SK-N-SH (cell line): ENCODE data around the gene CCNG2. TPM values are rescaled to one million over a fixed set of nuclear protein-coding genes. Genes with fewer than 3 reads are reported as not detected.

Experiments
- CTCF ChIA-PET: fragments of 300-600, 350-600 bp; formaldehyde crosslinking; extraction: SDS; loops from one replicate; lab custom pipeline; 2021; lab: Yijun Ruan, JAX
- POLR2A ChIA-PET: fragments of 350-600 bp; sonication (Branson Sonifier 250); formaldehyde crosslinking; extraction: SDS; loops from one replicate; lab custom pipeline; 2020; ENCODE audit warnings: antibody characterized with exemption, inconsistent platforms; lab: Yijun Ruan, JAX
- DNase-seq: peaks from one replicate; pipeline ENCODE4 v3.0.0; 2012
- H2AFZ ChIP-seq: fragments of 200-600 bp; sonication (generic); 2 replicates; pipeline ENCODE4 v1.8.1; 2016; ENCODE audit warnings: antibody characterized with exemption, mild to moderate bottlenecking, low read depth
- H3F3A ChIP-seq: fragments of 200-600 bp; sonication (generic); replicated peaks from 2 replicates; pipeline ENCODE3; 2016; ENCODE audit warnings: antibody characterized with exemption, mild to moderate bottlenecking; ENCODE audit not compliant: insufficient read depth
- H3K27ac ChIP-seq, 2 experiments: fragments of 200-500 bp in 1 of 2; fragments of 200-600 bp in 1 of 2; sonication (Bioruptor generic) in 1 of 2; sonication (generic), shearing (Covaris generic) in 1 of 2; 2 replicates each; pipeline versions ENCODE4 v1.5.1 to v1.6.1; 2014 to 2016; ENCODE audit warnings: low read depth in 2 of 2, inconsistent platforms in 1 of 2, low read length in 1 of 2, mild to moderate bottlenecking in 1 of 2, mixed read lengths in 1 of 2
- H3K27me3 ChIP-seq: fragments of 200-600 bp; sonication (generic), shearing (Covaris generic); 2 replicates; pipeline ENCODE4 v1.6.1; 2016; ENCODE audit warnings: mixed run types; ENCODE audit not compliant: insufficient read depth
- H3K36me3 ChIP-seq, 2 experiments: fragments of 200-500 bp in 1 of 2; fragments of 200-600 bp in 1 of 2; sonication (Bioruptor generic) in 1 of 2; sonication (generic) in 1 of 2; replicated peaks in 1 of 2; 2 replicates each; pipeline versions ENCODE3 to v1.5.1; 2014 to 2016; ENCODE audit warnings: low read length in 1 of 2, mild to moderate bottlenecking in 1 of 2; ENCODE audit not compliant: insufficient read depth in 2 of 2, control insufficient read depth in 1 of 2
- H3K4me1 ChIP-seq, 2 experiments: fragments of 200-500 bp in 1 of 2; fragments of 200-600 bp in 1 of 2; sonication (Bioruptor generic) in 1 of 2; sonication (generic), shearing (Covaris generic) in 1 of 2; 2 replicates each; pipeline versions ENCODE4 v1.5.1 to v1.6.1; 2014 to 2016; ENCODE audit warnings: low read depth in 1 of 2, low read length in 1 of 2, mixed run types in 1 of 2; ENCODE audit not compliant: insufficient read depth in 2 of 2, control insufficient read depth in 1 of 2
- H3K4me2 ChIP-seq: fragments of 200-600 bp; sonication (generic), shearing (Covaris generic); 2 replicates; pipeline ENCODE4 v1.6.1; 2017; ENCODE audit warnings: mixed run types
- H3K4me3 ChIP-seq, 2 experiments: fragments of 200-500 bp in 1 of 2; fragments of 200-600 bp in 1 of 2; sonication (Bioruptor generic) in 1 of 2; sonication (generic), shearing (Covaris generic) in 1 of 2; 2 replicates each; pipeline versions ENCODE4 v1.5.1 to v1.8.1; 2014 to 2016; ENCODE audit warnings: low read depth in 2 of 2, inconsistent platforms in 1 of 2, low read length in 1 of 2, mild to moderate bottlenecking in 1 of 2, mixed read lengths in 1 of 2, moderate library complexity in 1 of 2
- H3K79me2 ChIP-seq: fragments of 200-600 bp; sonication (generic); 2 replicates; pipeline ENCODE4 v1.8.1; 2017; ENCODE audit warnings: mild to moderate bottlenecking; ENCODE audit not compliant: insufficient read depth
- H3K9ac ChIP-seq: fragments of 200-600 bp; sonication (generic); 2 replicates; pipeline ENCODE4 v1.6.1; 2017; ENCODE audit warnings: mixed run types
- H3K9me2 ChIP-seq: fragments of 200-600 bp; sonication (generic); 2 replicates; pipeline ENCODE4 v1.6.1; 2017; ENCODE audit warnings: mixed run types
- H3K9me3 ChIP-seq: fragments of 200-600 bp; sonication (generic); 2 replicates; pipeline ENCODE4 v1.6.1; 2017; ENCODE audit warnings: mixed run types, mild to moderate bottlenecking, moderate library complexity
- H4K20me1 ChIP-seq: fragments of 200-600 bp; sonication (generic); 2 replicates; pipeline ENCODE4 v1.6.1; 2017; ENCODE audit warnings: mild to moderate bottlenecking, mixed run types; ENCODE audit not compliant: insufficient read depth
- CTCF ChIP-seq: fragments of 200-600 bp; sonication (generic); IDR thresholded peaks from 2 replicates; pipeline ENCODE4 v1.6.1; 2017; ENCODE audit warnings: antibody characterized with exemption, mild to moderate bottlenecking, moderate library complexity
- ELF1 ChIP-seq: IDR thresholded peaks from 2 replicates; pipeline ENCODE4 v1.4.0; 2012
- EP300 ChIP-seq, 2 experiments: IDR thresholded peaks; 2 replicates each; pipeline versions ENCODE4 v1.4.0 to v1.6.1; 2012; ENCODE audit warnings: borderline replicate concordance in 1 of 2, low read depth in 1 of 2, low read length in 1 of 2
- FOXJ3 ChIP-seq: sonication (generic); formaldehyde crosslinking; IDR thresholded peaks from 2 replicates; pipeline ENCODE4 v1.5.1; 2020; ENCODE audit warnings: mild to moderate bottlenecking, missing genetic modification reagents
- GATA2 ChIP-seq: sonication (generic); formaldehyde crosslinking; IDR thresholded peaks from 2 replicates; pipeline ENCODE4 v1.5.0; 2020; ENCODE audit warnings: mild to moderate bottlenecking, missing genetic modification reagents
- MEF2A ChIP-seq: IDR thresholded peaks from 2 replicates; pipeline ENCODE4 v1.4.0; 2012; ENCODE audit warnings: low read depth, borderline replicate concordance
- MXI1 ChIP-seq: IDR thresholded peaks from 2 replicates; pipeline ENCODE4 v1.6.1; 2012; ENCODE audit warnings: mild to moderate bottlenecking, low read depth, low read length, improper control_type of control experiment
- NFIC ChIP-seq: IDR thresholded peaks from 2 replicates; pipeline ENCODE4 v1.4.0; 2012; ENCODE audit warnings: borderline replicate concordance
- POLR2AphosphoS5 ChIP-seq: IDR thresholded peaks from 2 replicates; pipeline ENCODE4 v1.6.1; 2012; ENCODE audit warnings: low read depth, low read length
- RAD21 ChIP-seq: IDR thresholded peaks from 2 replicates; pipeline ENCODE4 v1.6.1; 2012; ENCODE audit warnings: mild to moderate bottlenecking, low read length
- RCOR1 ChIP-seq: fragments of 150-350 bp; IDR thresholded peaks from 2 replicates; pipeline ENCODE4 v1.6.1; 2017; ENCODE audit warnings: antibody characterized with exemption, low read length
- RFX5 ChIP-seq: IDR thresholded peaks from 2 replicates; pipeline ENCODE4 v1.6.1; 2012; ENCODE audit warnings: mild to moderate bottlenecking, improper control_type of control experiment, low read length
- SMC3 ChIP-seq: IDR thresholded peaks from 2 replicates; pipeline ENCODE4 v1.6.1; 2012; ENCODE audit warnings: low read depth, low read length, improper control_type of control experiment
- USF1 ChIP-seq: IDR thresholded peaks from 2 replicates; pipeline ENCODE4 v1.4.0; 2012; ENCODE audit warnings: low read depth, borderline replicate concordance
- USF2 ChIP-seq: fragments of 150-350 bp; IDR thresholded peaks from 2 replicates; pipeline ENCODE4 v1.6.1; 2017; ENCODE audit warnings: antibody characterized with exemption, low read length, low read depth, borderline replicate concordance
- YY1 ChIP-seq: IDR thresholded peaks from 2 replicates; pipeline ENCODE4 v1.4.0; 2012; ENCODE audit warnings: low read depth, mild to moderate bottlenecking
- ZBTB33 ChIP-seq: IDR thresholded peaks from 2 replicates; pipeline ENCODE4 v1.4.0; 2012; ENCODE audit warnings: low read depth, borderline replicate concordance
- WGBS: methylation state at CpG from one replicate; pipeline ENCODE4 v1.1.6; 2017; ENCODE audit warnings: low lambda C conversion rate; 5-methylcytosine and 5-hydroxymethylcytosine counted together
- polyA plus RNA-seq, 3 experiments: library from polyadenylated mRNA; depleted of rRNA; stranded (reverse); fragments of >200 nt; gene quantifications; 2 replicates each; pipeline ENCODE4 v1.2.3, GENCODE V29; 2012
- TF ChIP-seq, protein P1 (sequence below): IDR thresholded peaks from 2 replicates; pipeline ENCODE4 v1.6.1; 2012; ENCODE audit warnings: mild to moderate bottlenecking, low read depth, low read length, moderate library complexity

The CCNG2 gene
- polyA plus RNA-seq, 1 of the 3 experiments (the other 2 are of a cell fraction), result 8.9 TPM

DNA sequence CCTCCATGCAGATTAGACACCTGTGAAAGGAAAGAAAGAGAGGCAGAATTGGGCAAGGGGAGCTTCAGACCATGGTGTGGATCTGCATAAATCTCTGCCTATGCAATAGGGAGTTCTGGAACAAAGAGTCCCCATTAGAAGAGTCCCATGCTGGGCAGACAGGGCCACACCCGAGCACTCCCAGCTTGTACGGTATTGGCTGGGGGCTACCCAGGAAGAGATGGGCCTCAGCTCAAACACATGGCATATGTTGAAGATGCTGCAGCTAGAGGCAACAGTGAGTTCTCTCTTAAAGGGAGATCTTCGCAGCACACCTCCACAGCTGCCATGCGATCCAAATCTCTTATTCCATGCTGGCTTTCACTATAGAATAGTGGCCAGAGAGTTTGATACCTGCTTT, 24.7 kb downstream of the CCNG2 start:
- ChIA-PET CTCF (interaction anchor here (0.8 to 1.1 kb wide), 2 partner anchors 22 to 135 kb away, joined by 3 read pairs; no protein-coding TSS in a partner anchor), POLR2A (no interaction called here)
- TF ChIP-seq ELF1 (no peak), EP300 (IDR thresholded peaks at IDR 0.05; ENCODE audit: borderline replicate concordance in 1 of 2, low read depth in 1 of 2, low read length in 1 of 2) (no peak)

DNA sequence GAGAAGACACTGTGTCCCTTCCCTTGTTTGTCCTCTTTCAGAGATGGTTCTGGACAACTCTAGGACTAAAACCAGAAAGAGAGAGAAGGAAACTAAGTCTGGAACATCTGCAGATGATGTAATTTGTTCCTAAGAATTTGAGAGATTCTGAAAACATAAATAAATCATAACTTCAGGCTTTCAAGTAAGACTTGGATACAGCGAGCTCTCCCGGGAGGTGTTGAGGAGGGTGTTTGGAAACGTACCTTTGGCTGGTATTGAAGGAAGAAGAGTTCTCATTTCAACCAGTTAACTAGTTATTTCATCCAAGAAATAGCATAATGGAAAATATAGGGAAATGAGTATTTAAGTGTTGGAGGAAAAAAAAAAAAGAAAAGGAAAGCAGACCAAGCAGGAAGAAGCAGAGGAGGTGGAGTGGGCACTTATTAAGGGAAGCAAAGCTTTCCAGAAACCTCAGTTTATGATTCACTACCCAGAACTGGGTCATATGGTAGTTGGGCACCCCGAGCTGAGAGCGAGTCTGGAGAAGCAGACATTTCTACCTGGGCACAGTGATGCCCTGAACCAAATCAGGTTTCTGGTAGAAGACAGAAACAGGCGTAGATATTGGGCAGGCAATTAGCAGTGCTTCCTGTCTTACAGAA, 26.9 kb downstream of the CCNG2 start:
- no peaks in the 10 kb centered on the region for H3K79me2 ChIP-seq
- CTCF ChIA-PET, result interaction anchor here (1.3 kb wide), 1 partner anchor 9 kb away, joined by 3 read pairs; no protein-coding TSS in a partner anchor
- H3K9me3 ChIP-seq, result no peaks in the 10 kb centered on the region
- H3K36me3 ChIP-seq, result no peaks in the 10 kb centered on the region
- no peak overlapping the region for H3K9ac ChIP-seq
- no peaks in the 10 kb centered on the region for H4K20me1 ChIP-seq
- WGBS, result 59% methylated on average over 6 of the region's 6 CpGs
- H3K4me2 ChIP-seq, result no peak overlapping the region
- no peaks in the 10 kb centered on the region for H3F3A ChIP-seq
- POLR2A ChIA-PET, result no interaction called here
- peaks cover 10% of the 10 kb centered on the region; the same call in 1 of the 2 replicates for H3K27me3 ChIP-seq
- no peaks in the 10 kb centered on the region for H3K9me2 ChIP-seq
- no peak overlapping the region for H2AFZ ChIP-seq
- H3K4me1 ChIP-seq, result no peaks in the 10 kb centered on the region
- no peak overlapping the region for H3K27ac ChIP-seq
- DNase-seq, result no peak
- H3K4me3 ChIP-seq, result no peak overlapping the region
- no peak for TF ChIP-seq CTCF
- no peak for TF ChIP-seq RAD21
- TF ChIP-seq RCOR1, result no peak
- TF ChIP-seq MXI1, result no peak
- TF ChIP-seq YY1, result no peak
- TF ChIP-seq, protein P1, sequence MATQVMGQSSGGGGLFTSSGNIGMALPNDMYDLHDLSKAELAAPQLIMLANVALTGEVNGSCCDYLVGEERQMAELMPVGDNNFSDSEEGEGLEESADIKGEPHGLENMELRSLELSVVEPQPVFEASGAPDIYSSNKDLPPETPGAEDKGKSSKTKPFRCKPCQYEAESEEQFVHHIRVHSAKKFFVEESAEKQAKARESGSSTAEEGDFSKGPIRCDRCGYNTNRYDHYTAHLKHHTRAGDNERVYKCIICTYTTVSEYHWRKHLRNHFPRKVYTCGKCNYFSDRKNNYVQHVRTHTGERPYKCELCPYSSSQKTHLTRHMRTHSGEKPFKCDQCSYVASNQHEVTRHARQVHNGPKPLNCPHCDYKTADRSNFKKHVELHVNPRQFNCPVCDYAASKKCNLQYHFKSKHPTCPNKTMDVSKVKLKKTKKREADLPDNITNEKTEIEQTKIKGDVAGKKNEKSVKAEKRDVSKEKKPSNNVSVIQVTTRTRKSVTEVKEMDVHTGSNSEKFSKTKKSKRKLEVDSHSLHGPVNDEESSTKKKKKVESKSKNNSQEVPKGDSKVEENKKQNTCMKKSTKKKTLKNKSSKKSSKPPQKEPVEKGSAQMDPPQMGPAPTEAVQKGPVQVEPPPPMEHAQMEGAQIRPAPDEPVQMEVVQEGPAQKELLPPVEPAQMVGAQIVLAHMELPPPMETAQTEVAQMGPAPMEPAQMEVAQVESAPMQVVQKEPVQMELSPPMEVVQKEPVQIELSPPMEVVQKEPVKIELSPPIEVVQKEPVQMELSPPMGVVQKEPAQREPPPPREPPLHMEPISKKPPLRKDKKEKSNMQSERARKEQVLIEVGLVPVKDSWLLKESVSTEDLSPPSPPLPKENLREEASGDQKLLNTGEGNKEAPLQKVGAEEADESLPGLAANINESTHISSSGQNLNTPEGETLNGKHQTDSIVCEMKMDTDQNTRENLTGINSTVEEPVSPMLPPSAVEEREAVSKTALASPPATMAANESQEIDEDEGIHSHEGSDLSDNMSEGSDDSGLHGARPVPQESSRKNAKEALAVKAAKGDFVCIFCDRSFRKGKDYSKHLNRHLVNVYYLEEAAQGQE, result no peak
- TF ChIP-seq GATA2, result no peak
- TF ChIP-seq POLR2AphosphoS5, result no peak
- no peak for TF ChIP-seq FOXJ3
- no peak for TF ChIP-seq USF2
- no peak for TF ChIP-seq RFX5
- no peak for TF ChIP-seq NFIC
- no peak for TF ChIP-seq MEF2A
- no peak for TF ChIP-seq USF1
- TF ChIP-seq ZBTB33, result no peak
- TF ChIP-seq SMC3, result no peak

More for the DNA sequence above, 24.7 kb downstream of the CCNG2 start:
- no peak for DNase-seq
- Histone ChIP-seq H2AFZ (no peak overlapping the region), H3K36me3 (no peaks in the 10 kb centered on the region), H3K79me2 (no peaks in the 10 kb centered on the region), H3K4me1 (no peaks in the 10 kb centered on the region), H3K27ac (no peak overlapping the region), H3K9me2 (no peaks in the 10 kb centered on the region), H3K4me2 (no peak overlapping the region), H3K9me3 (no peaks in the 10 kb centered on the region), H3F3A (no peaks in the 10 kb centered on the region), H3K4me3 (no peak overlapping the region), H4K20me1 (no peaks in the 10 kb centered on the region), H3K9ac (no peak overlapping the region), H3K27me3 (peaks cover 2% of the 10 kb centered on the region; the same call in 1 of the 2 replicates)
- WGBS, result 68% methylated on average over 3 of the region's 4 CpGs
